22Rv1 (cell line): ENCODE measurements around the gene PLOD3.

ENCODE experiments used
- ZFX ChIP-seq: fragments of 450-650 bp; IDR thresholded peaks from 2 replicates; pipeline ENCODE4 v1.6.1; 2017; ENCODE audit warnings: antibody characterized with exemption, borderline replicate concordance
- TF ChIP-seq, protein P1 (sequence below): fragments of 450-650 bp; IDR thresholded peaks from 2 replicates; pipeline ENCODE4 v1.5.1; 2017; ENCODE audit warnings: mild to moderate bottlenecking

DNA sequence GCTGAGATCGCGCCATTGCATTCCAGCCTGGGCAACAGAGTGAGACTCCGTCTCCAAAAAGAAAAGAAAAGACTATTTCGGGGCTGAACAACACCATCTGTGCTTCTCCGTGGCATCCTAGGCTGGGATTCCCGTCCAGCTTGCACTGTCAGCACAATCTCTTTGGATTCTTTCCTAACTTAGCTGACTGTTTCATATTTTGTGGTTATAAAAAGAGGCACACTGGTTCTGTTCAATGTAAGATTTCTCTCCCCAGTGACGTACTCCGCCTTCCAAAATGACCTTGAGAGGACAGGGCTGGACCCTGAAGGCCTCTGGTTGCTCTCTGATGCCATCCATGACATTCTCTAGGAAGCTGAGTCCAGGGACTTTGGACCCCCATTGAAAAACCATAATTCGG is 9.3 kb upstream of the PLOD3 start:
- TF ChIP-seq, protein P1, sequence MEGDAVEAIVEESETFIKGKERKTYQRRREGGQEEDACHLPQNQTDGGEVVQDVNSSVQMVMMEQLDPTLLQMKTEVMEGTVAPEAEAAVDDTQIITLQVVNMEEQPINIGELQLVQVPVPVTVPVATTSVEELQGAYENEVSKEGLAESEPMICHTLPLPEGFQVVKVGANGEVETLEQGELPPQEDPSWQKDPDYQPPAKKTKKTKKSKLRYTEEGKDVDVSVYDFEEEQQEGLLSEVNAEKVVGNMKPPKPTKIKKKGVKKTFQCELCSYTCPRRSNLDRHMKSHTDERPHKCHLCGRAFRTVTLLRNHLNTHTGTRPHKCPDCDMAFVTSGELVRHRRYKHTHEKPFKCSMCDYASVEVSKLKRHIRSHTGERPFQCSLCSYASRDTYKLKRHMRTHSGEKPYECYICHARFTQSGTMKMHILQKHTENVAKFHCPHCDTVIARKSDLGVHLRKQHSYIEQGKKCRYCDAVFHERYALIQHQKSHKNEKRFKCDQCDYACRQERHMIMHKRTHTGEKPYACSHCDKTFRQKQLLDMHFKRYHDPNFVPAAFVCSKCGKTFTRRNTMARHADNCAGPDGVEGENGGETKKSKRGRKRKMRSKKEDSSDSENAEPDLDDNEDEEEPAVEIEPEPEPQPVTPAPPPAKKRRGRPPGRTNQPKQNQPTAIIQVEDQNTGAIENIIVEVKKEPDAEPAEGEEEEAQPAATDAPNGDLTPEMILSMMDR: no peak
- TF ChIP-seq ZFX: no peak
